Measurements from ENCODE around the gene LRP2. TPM values are rescaled to one million over a fixed set of nuclear protein-coding genes. Genes with fewer than 3 reads are reported as not detected.

Gene LRP2
- polyA plus RNA-seq, 1 of the 3 experiments (the other 2 are of a cell fraction) = not detected

- no peaks in the 10 kb centered on the region for H3K4me1 ChIP-seq (ENCODE audit: control insufficient read depth in 1 of 2, insufficient read depth in 2 of 2, low read depth in 1 of 2, low read length in 1 of 2)
- H3K4me2 ChIP-seq = no peak overlapping the region
- DNase-seq = no peak
- POLR2A ChIA-PET = no interaction called here
- H3K36me3 ChIP-seq (replicated peaks in 1 of 2; ENCODE audit: control insufficient read depth in 1 of 2, insufficient read depth in 2 of 2, low read length in 1 of 2) = no peaks in the 10 kb centered on the region
- H3K79me2 ChIP-seq (ENCODE audit: insufficient read depth) = no peaks in the 10 kb centered on the region
- no peaks in the 10 kb centered on the region for H3K27me3 ChIP-seq (ENCODE audit: insufficient read depth)
- no peak overlapping the region for H3K27ac ChIP-seq (ENCODE audit: low read depth in 2 of 2, low read length in 1 of 2)
- H3F3A ChIP-seq (replicated peaks; ENCODE audit: insufficient read depth) = no peaks in the 10 kb centered on the region
- H3K9me2 ChIP-seq = no peaks in the 10 kb centered on the region
- H3K9ac ChIP-seq = no peak overlapping the region
- CTCF ChIA-PET = interaction anchor here (0.7 to 1.9 kb wide), 3 partner anchors 20 to 52 kb away, joined by 3 to 6 read pairs (median 3); no protein-coding TSS in a partner anchor
- TF ChIP-seq FOXM1 (IDR thresholded peaks at IDR 0.05; ENCODE audit: low read depth) = no peak
- TF ChIP-seq USF2 (IDR thresholded peaks at IDR 0.05; ENCODE audit: borderline replicate concordance, low read depth, low read length) = no peak
- TF ChIP-seq GABPA (IDR thresholded peaks at IDR 0.05; ENCODE audit: low read depth) = no peak
- TF ChIP-seq FOXJ3 (CRISPR knock-in tag; IDR thresholded peaks at IDR 0.05) = no peak
- TF ChIP-seq, protein P1, sequence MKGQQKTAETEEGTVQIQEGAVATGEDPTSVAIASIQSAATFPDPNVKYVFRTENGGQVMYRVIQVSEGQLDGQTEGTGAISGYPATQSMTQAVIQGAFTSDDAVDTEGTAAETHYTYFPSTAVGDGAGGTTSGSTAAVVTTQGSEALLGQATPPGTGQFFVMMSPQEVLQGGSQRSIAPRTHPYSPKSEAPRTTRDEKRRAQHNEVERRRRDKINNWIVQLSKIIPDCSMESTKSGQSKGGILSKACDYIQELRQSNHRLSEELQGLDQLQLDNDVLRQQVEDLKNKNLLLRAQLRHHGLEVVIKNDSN (IDR thresholded peaks at IDR 0.05; ENCODE audit: borderline replicate concordance, low read depth) = no peak
- no peak for TF ChIP-seq POLR2AphosphoS5 (IDR thresholded peaks at IDR 0.05; ENCODE audit: low read depth, low read length)
- TF ChIP-seq NFIC (IDR thresholded peaks at IDR 0.05; ENCODE audit: borderline replicate concordance) = no peak
- WGBS (ENCODE audit: low lambda C conversion rate) = 76% methylated on average over 2 of the region's 2 CpGs
- no peak overlapping the region for H2AFZ ChIP-seq (ENCODE audit: low read depth)
- no peak overlapping the region for H3K4me3 ChIP-seq (ENCODE audit: low read depth in 2 of 2, low read length in 1 of 2)
- H4K20me1 ChIP-seq (ENCODE audit: insufficient read depth) = no peaks in the 10 kb centered on the region
- H3K9me3 ChIP-seq = no peaks in the 10 kb centered on the region
These were observed 201.3 kb downstream of the LRP2 start for GRCh38 chr2:169160926-169161481.

GRCh38 chr2:169159686-169160085 is 202.6 kb downstream of the LRP2 start:
- H3K9me2 ChIP-seq = no peaks in the 10 kb centered on the region
- H3K4me3 ChIP-seq (ENCODE audit: low read depth in 2 of 2, low read length in 1 of 2) = no peak overlapping the region
- no peaks in the 10 kb centered on the region for H3K79me2 ChIP-seq (ENCODE audit: insufficient read depth)
- no peaks in the 10 kb centered on the region for H3K36me3 ChIP-seq (replicated peaks in 1 of 2; ENCODE audit: control insufficient read depth in 1 of 2, insufficient read depth in 2 of 2, low read length in 1 of 2)
- no peak overlapping the region for H3K27ac ChIP-seq (ENCODE audit: low read depth in 2 of 2, low read length in 1 of 2)
- no peaks in the 10 kb centered on the region for H3K9me3 ChIP-seq
- no peaks in the 10 kb centered on the region for H3K4me1 ChIP-seq (ENCODE audit: control insufficient read depth in 1 of 2, insufficient read depth in 2 of 2, low read depth in 1 of 2, low read length in 1 of 2)
- ChIA-PET CTCF (interaction anchor here (0.9 kb wide), 1 partner anchor 28 kb away, joined by 3 read pairs; no protein-coding TSS in a partner anchor), POLR2A (no interaction called here)
- no peaks in the 10 kb centered on the region for H3K27me3 ChIP-seq (ENCODE audit: insufficient read depth)
- H2AFZ ChIP-seq (ENCODE audit: low read depth) = no peak overlapping the region
- no peak for DNase-seq
- WGBS (ENCODE audit: low lambda C conversion rate) = 42% methylated on average over 2 of the region's 2 CpGs
- no peaks in the 10 kb centered on the region for H3F3A ChIP-seq (replicated peaks; ENCODE audit: insufficient read depth)
- H4K20me1 ChIP-seq (ENCODE audit: insufficient read depth) = no peaks in the 10 kb centered on the region
- TF ChIP-seq, protein P1 (IDR thresholded peaks at IDR 0.05; ENCODE audit: borderline replicate concordance, low read depth) = no peak
- no peak for TF ChIP-seq SMC3 (IDR thresholded peaks at IDR 0.05; ENCODE audit: low read depth, low read length)
- TF ChIP-seq EP300 (IDR thresholded peaks at IDR 0.05; ENCODE audit: borderline replicate concordance in 1 of 2, low read depth in 1 of 2, low read length in 1 of 2) = no peak
- no peak for TF ChIP-seq USF2 (IDR thresholded peaks at IDR 0.05; ENCODE audit: borderline replicate concordance, low read depth, low read length)
- no peak for TF ChIP-seq MXI1 (IDR thresholded peaks at IDR 0.05; ENCODE audit: low read depth, low read length)
- no peak for TF ChIP-seq YY1 (IDR thresholded peaks at IDR 0.05; ENCODE audit: low read depth)
- no peak for TF ChIP-seq POLR2AphosphoS5 (IDR thresholded peaks at IDR 0.05; ENCODE audit: low read depth, low read length)
- TF ChIP-seq REST (IDR thresholded peaks at IDR 0.05; ENCODE audit: low read depth, low read length) = no peak
- TF ChIP-seq ELF1 (IDR thresholded peaks at IDR 0.05) = no peak
- TF ChIP-seq EZH2phosphoT487 (IDR thresholded peaks at IDR 0.05; ENCODE audit: borderline replicate concordance, low read depth) = no peak
- TF ChIP-seq RAD21 (IDR thresholded peaks at IDR 0.05; ENCODE audit: low read length) = no peak
- no peak overlapping the region for H3K4me2 ChIP-seq
- no peak overlapping the region for H3K9ac ChIP-seq
